Astrocyte (in vitro differentiated cells and primary cell): ENCODE results near the gene PYGO2. TPM values are rescaled to one million over a fixed set of nuclear protein-coding genes. Genes with fewer than 3 reads are reported as not detected.

Source experiments
- DNase-seq: peaks from one replicate; pipeline ENCODE4 v3.0.0-alpha.2; 2010; ENCODE audit warnings: low read depth
- FAIRE-seq: peaks from 2 replicates; lab custom pipeline; 2011; peaks lifted over from hg19 to GRCh38; lab: Jason Lieb, UNC
- H2AFZ ChIP-seq: 2 replicates; pipeline ENCODE4 v1.6.0; 2012; ENCODE audit warnings: low read depth, low read length, inconsistent platforms
- H3K27ac ChIP-seq: 2 replicates; pipeline ENCODE4 v1.5.1; 2011; ENCODE audit warnings: low read depth, low read length, inconsistent platforms
- H3K27me3 ChIP-seq: 2 replicates; pipeline ENCODE4 v1.6.0; 2011; ENCODE audit warnings: low read length, inconsistent platforms; ENCODE audit not compliant: insufficient read depth
- H3K36me3 ChIP-seq: 2 replicates; pipeline ENCODE4 v1.5.1; 2011; ENCODE audit warnings: low read length, inconsistent platforms; ENCODE audit not compliant: insufficient read depth
- H3K4me1 ChIP-seq: 2 replicates; pipeline ENCODE4 v1.5.1; 2011; ENCODE audit warnings: low read length, inconsistent platforms; ENCODE audit not compliant: insufficient read depth
- H3K4me2 ChIP-seq: 2 replicates; pipeline ENCODE4 v1.6.0; 2012; ENCODE audit warnings: low read length, inconsistent platforms
- H3K4me3 ChIP-seq: 2 replicates; pipeline ENCODE4 v1.5.1; 2011; ENCODE audit warnings: low read depth, mild to moderate bottlenecking, low read length, inconsistent platforms; ENCODE audit not compliant: insufficient read depth
- H3K79me2 ChIP-seq: 2 replicates; pipeline ENCODE4 v1.6.0; 2012; ENCODE audit warnings: mild to moderate bottlenecking, low read length, inconsistent platforms; ENCODE audit not compliant: insufficient read depth
- H3K9ac ChIP-seq: 2 replicates; pipeline ENCODE4 v1.6.0; 2012; ENCODE audit warnings: mild to moderate bottlenecking, low read length, inconsistent platforms
- H3K9me3 ChIP-seq: 2 replicates; pipeline ENCODE4 v1.5.1; 2012; ENCODE audit warnings: low read depth, mild to moderate bottlenecking, low read length, inconsistent platforms; ENCODE audit not compliant: insufficient read depth
- H4K20me1 ChIP-seq: 2 replicates; pipeline ENCODE4 v1.6.0; 2012; ENCODE audit warnings: low read length, inconsistent platforms; ENCODE audit not compliant: insufficient read depth
- H3K27ac Mint-ChIP-seq: one replicate; pipeline ENCODE4 v1.8.0; 2021; ENCODE audit warnings: mild to moderate bottlenecking, mixed read lengths; ENCODE audit not compliant: unreplicated experiment
- H3K27me3 Mint-ChIP-seq: one replicate; pipeline ENCODE4 v1.8.0; 2021; ENCODE audit warnings: low read depth, mixed read lengths; ENCODE audit not compliant: unreplicated experiment
- H3K36me3 Mint-ChIP-seq: one replicate; pipeline ENCODE4 v1.8.0; 2021; ENCODE audit warnings: low read depth, mixed read lengths; ENCODE audit not compliant: unreplicated experiment
- H3K4me1 Mint-ChIP-seq: one replicate; pipeline ENCODE4 v1.8.0; 2021; ENCODE audit warnings: low read depth, mixed read lengths; ENCODE audit not compliant: unreplicated experiment
- H3K4me3 Mint-ChIP-seq: one replicate; pipeline ENCODE4 v1.8.0; 2021; ENCODE audit warnings: mild to moderate bottlenecking, moderate library complexity, mixed read lengths; ENCODE audit not compliant: unreplicated experiment
- H3K9me3 Mint-ChIP-seq: one replicate; pipeline ENCODE4 v1.8.0; 2021; ENCODE audit warnings: mild to moderate bottlenecking, mixed read lengths; ENCODE audit not compliant: unreplicated experiment
- CTCF ChIP-seq: IDR thresholded peaks from 2 replicates; pipeline ENCODE4 v1.5.1; 2011; ENCODE audit warnings: low read depth, mild to moderate bottlenecking, inconsistent platforms, low read length, moderate library complexity; ENCODE audit not compliant: insufficient read depth
- EZH2 ChIP-seq: IDR thresholded peaks from 2 replicates; pipeline ENCODE4 v1.6.1; 2012; ENCODE audit warnings: mild to moderate bottlenecking, low read length, inconsistent platforms; ENCODE audit not compliant: insufficient read depth
- total RNA-seq: library from RNA; stranded (reverse); gene quantifications from 2 replicates; pipeline ENCODE4 v1.2.1, GENCODE V29; 2021

The PYGO2 gene
- total RNA-seq, 1 donor from 2014 or later: 21.8 TPM

- peaks cover 29% of the 10 kb centered on the region for H3K4me1 ChIP-seq
- Mint-ChIP-seq H3K36me3 (peaks cover 3% of the 10 kb centered on the region), H3K4me3 (peak overlapping the region; percentile 97), H3K27ac (peak overlapping the region; percentile 93), H3K27me3 (no peaks in the 10 kb centered on the region), H3K9me3 (no peaks in the 10 kb centered on the region), H3K4me1 (peaks cover 17% of the 10 kb centered on the region)
- no peaks in the 10 kb centered on the region for H3K9me3 ChIP-seq
- no peak for TF ChIP-seq EZH2
- no peak for TF ChIP-seq CTCF
- H3K4me3 ChIP-seq: peak overlapping the region; percentile 81
- H3K27ac ChIP-seq: peak overlapping the region; percentile 55
- no peak for FAIRE-seq
- H3K4me2 ChIP-seq: peak overlapping the region; percentile 93
- H3K9ac ChIP-seq: peak overlapping the region; percentile 86
- peaks cover 45% of the 10 kb centered on the region for H3K79me2 ChIP-seq
- peaks cover 25% of the 10 kb centered on the region for H4K20me1 ChIP-seq
- no peak for DNase-seq
- H3K27me3 ChIP-seq: no peaks in the 10 kb centered on the region
- peak overlapping the region; percentile 37 for H2AFZ ChIP-seq
- no peaks in the 10 kb centered on the region for H3K36me3 ChIP-seq
Observed at GRCh38 chr1:155003227-155003765, 41.7 kb upstream of the PYGO2 start.

- peaks cover 39% of the 10 kb centered on the region for H3K79me2 ChIP-seq
- H3K4me2 ChIP-seq: peak within 1 kb of the TSS; percentile 93
- no peak for DNase-seq
- Mint-ChIP-seq H3K36me3 (peaks cover 3% of the 10 kb centered on the region), H3K4me1 (peaks cover 17% of the 10 kb centered on the region), H3K9me3 (no peaks in the 10 kb centered on the region), H3K27me3 (no peaks in the 10 kb centered on the region), H3K27ac (peak within 1 kb of the TSS; percentile 93), H3K4me3 (peak within 1 kb of the TSS; percentile 97)
- TF ChIP-seq CTCF (no peak), EZH2 (no peak)
- H4K20me1 ChIP-seq: peaks cover 20% of the 10 kb centered on the region
- H3K27ac ChIP-seq: peak within 1 kb of the TSS; percentile 65
- peak within 1 kb of the TSS; percentile 86 for H3K9ac ChIP-seq
- no peaks in the 10 kb centered on the region for H3K9me3 ChIP-seq
- no peaks in the 10 kb centered on the region for H3K27me3 ChIP-seq
- no peaks in the 10 kb centered on the region for H3K36me3 ChIP-seq
- H2AFZ ChIP-seq: peak within 1 kb of the TSS; percentile 82
- FAIRE-seq: no peak
- peak within 1 kb of the TSS; percentile 81 for H3K4me3 ChIP-seq
- H3K4me1 ChIP-seq: peaks cover 29% of the 10 kb centered on the region
Observed at GRCh38 chr1:155002464-155003226, 41.1 kb upstream of the PYGO2 start, which contains the start of gene ZBTB7B. Gene ZBTB7B, plus strand, starts transcription at chr1:155002802. Its CDS starts 11,859 bp downstream, at chr1:155014661.
